BE2C (cell line): ENCODE measurements around the gene MYO3A.

Experiments used
- DNase-seq: peaks from one replicate; pipeline ENCODE4 v3.0.0-alpha.2; 2020
- H3K27me3 ChIP-seq: fragments of 250-450 bp; sonication (Bioruptor Pico); 2 replicates; pipeline ENCODE4 v1.5.1; 2020; ENCODE audit warnings: mild to moderate bottlenecking
- H3K36me3 ChIP-seq: fragments of 250-450 bp; sonication (Bioruptor Pico); 2 replicates; pipeline ENCODE4 v1.5.1; 2020; ENCODE audit warnings: mild to moderate bottlenecking
- H3K4me1 ChIP-seq: fragments of 250-450 bp; sonication (Bioruptor Pico); 2 replicates; pipeline ENCODE4 v1.5.1; 2020
- H3K4me3 ChIP-seq: 2 replicates; pipeline ENCODE4 v1.5.1; 2011; ENCODE audit warnings: low read depth, low read length
- H3K9me3 ChIP-seq: fragments of 250-450 bp; sonication (Bioruptor Pico); 2 replicates; pipeline ENCODE4 v1.5.1; 2020
- TF ChIP-seq, protein P1 (sequence below): IDR thresholded peaks from 2 replicates; pipeline ENCODE4 v1.5.1; 2012; ENCODE audit warnings: mild to moderate bottlenecking, low read depth, low read length

Gene MYO3A

DNA sequence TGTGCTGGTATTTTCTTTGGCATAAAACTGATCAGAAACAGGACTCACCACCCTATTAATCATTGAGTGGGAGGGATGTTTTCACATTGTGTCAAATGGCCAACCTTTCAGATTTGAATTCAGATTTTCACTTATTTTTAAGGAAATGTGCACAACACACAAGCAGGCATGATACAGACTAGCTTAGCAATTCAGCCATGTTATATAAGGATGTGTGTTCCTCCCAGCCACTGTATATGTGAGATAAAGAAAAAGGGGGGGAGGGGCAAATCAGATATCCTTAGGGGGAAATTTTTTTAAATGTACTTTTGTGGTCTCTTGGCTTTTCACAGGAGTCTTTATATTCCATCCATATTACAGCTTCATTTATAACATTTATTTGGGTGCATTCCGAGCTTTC, 285.6 kb downstream of the MYO3A start:
- TF ChIP-seq, protein P1, sequence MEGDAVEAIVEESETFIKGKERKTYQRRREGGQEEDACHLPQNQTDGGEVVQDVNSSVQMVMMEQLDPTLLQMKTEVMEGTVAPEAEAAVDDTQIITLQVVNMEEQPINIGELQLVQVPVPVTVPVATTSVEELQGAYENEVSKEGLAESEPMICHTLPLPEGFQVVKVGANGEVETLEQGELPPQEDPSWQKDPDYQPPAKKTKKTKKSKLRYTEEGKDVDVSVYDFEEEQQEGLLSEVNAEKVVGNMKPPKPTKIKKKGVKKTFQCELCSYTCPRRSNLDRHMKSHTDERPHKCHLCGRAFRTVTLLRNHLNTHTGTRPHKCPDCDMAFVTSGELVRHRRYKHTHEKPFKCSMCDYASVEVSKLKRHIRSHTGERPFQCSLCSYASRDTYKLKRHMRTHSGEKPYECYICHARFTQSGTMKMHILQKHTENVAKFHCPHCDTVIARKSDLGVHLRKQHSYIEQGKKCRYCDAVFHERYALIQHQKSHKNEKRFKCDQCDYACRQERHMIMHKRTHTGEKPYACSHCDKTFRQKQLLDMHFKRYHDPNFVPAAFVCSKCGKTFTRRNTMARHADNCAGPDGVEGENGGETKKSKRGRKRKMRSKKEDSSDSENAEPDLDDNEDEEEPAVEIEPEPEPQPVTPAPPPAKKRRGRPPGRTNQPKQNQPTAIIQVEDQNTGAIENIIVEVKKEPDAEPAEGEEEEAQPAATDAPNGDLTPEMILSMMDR = no peak
- Histone ChIP-seq H3K9me3 (no peaks in the 10 kb centered on the region), H3K27me3 (peaks cover 60% of the 10 kb centered on the region), H3K4me1 (no peaks in the 10 kb centered on the region), H3K4me3 (no peak overlapping the region), H3K36me3 (no peaks in the 10 kb centered on the region)
- no peak for DNase-seq

DNA sequence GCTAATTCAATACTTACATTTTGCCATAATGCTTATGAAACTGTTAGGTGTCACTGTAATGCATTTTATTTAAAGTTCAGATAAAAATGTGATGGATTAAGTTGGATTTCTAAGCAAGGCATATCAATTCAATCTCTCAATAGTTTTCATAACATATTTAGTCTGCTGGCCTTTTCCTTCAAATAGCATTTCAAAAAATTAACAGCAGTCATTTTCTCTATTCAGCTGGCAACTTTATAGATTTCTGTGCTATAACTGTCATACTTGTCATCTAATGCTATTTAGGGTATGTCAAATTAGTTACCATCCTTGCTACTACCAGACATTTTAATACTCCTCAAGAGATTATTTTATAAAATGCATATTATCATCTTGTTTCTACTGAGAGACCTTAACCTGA, 286.9 kb downstream of the MYO3A start:
- Histone ChIP-seq H3K9me3 (no peaks in the 10 kb centered on the region), H3K36me3 (no peaks in the 10 kb centered on the region), H3K4me1 (no peaks in the 10 kb centered on the region), H3K4me3 (no peak overlapping the region), H3K27me3 (peaks cover 48% of the 10 kb centered on the region)
- TF ChIP-seq, protein P1 = no peak
- no peak for DNase-seq

DNA sequence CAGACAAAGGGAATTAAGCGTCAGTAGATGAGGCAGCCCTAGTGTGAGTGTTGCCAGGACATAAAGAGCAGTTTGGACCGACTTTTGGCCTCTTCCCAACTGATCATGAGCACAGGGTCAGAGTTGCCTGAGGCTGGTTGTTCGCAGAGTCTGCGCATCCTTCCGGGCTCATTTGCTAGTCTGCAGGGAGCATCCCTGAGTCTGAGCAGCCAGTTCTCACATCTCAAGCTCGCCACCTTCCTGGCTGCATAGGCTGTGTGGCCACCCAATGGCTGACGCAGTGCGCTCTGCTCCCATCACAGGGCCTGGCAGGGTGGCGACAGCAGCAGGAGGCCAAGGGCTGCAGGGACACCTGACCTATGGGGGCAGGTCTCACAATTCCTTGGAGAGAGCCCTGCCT, 287.5 kb downstream of the MYO3A start:
- no peak overlapping the region for H3K4me3 ChIP-seq
- no peaks in the 10 kb centered on the region for H3K4me1 ChIP-seq
- no peaks in the 10 kb centered on the region for H3K9me3 ChIP-seq
- no peak for DNase-seq
- H3K36me3 ChIP-seq = no peaks in the 10 kb centered on the region
- TF ChIP-seq, protein P1 = no peak
- peaks cover 42% of the 10 kb centered on the region for H3K27me3 ChIP-seq

DNA sequence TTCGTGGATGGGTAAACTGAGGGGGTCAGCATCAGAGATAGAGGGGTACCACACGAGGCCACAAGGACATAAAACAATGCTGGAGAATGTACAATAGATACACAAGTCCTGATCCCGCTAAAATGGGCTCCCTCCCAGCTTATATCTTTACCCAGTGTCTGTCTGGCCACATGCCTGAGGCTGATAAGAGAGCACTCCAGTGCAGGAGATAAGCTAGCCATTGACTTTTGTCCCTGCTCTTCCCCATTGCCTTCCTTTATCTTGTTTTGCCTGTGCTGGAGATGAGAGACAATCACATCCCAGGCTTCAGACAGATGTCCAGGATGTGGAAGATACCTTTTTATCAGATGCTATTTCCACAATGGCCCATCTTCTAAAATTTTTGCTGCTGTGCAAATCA, 288.5 kb downstream of the MYO3A start:
- no peak for DNase-seq
- TF ChIP-seq, protein P1 = no peak
- H3K27me3 ChIP-seq = peaks cover 31% of the 10 kb centered on the region
- no peaks in the 10 kb centered on the region for H3K4me1 ChIP-seq
- no peaks in the 10 kb centered on the region for H3K9me3 ChIP-seq
- no peak overlapping the region for H3K4me3 ChIP-seq
- no peaks in the 10 kb centered on the region for H3K36me3 ChIP-seq

GRCh38 chr10:26225322-26225721, 291.3 kb downstream of the MYO3A start:
- DNase-seq = no peak
- TF ChIP-seq, protein P1 = no peak
- Histone ChIP-seq H3K36me3 (no peaks in the 10 kb centered on the region), H3K9me3 (no peaks in the 10 kb centered on the region), H3K4me3 (no peak overlapping the region), H3K27me3 (peaks cover 7% of the 10 kb centered on the region; the same call in 1 of the 2 replicates), H3K4me1 (no peaks in the 10 kb centered on the region)

- Histone ChIP-seq H3K9me3 (no peaks in the 10 kb centered on the region), H3K4me3 (no peak overlapping the region), H3K27me3 (no peaks in the 10 kb centered on the region; the same call in 1 of the 2 replicates), H3K4me1 (no peaks in the 10 kb centered on the region), H3K36me3 (no peaks in the 10 kb centered on the region)
- no peak for DNase-seq
- TF ChIP-seq, protein P1 = no peak
Observed at GRCh38 chr10:26227786-26228185, 293.8 kb downstream of the MYO3A start.
